Glomerular endothelial cell (primary cell): ENCODE measurements around the gene OR52E5. TPM values are rescaled to one million over a fixed set of nuclear protein-coding genes. Genes with fewer than 3 reads are reported as not detected.

Experiments
- DNase-seq: peaks from one replicate; pipeline ENCODE4 v3.0.0-alpha.2; 2011; ENCODE audit warnings: low read depth, low spot score; ENCODE audit errors: extremely low read depth
- total RNA-seq: library from RNA; depleted of rRNA; stranded (reverse); fragments of >200 nt; gene quantifications from 2 replicates; pipeline ENCODE4 v1.2.3, GENCODE V29; 2015

The OR52E5 gene
- total RNA-seq: not detected in 2 replicates

GRCh38 chr11:5892908-5893307, at the start of gene OR52E5:
Gene OR52E5 (plus strand): TSS chr11:5893208. CDS start chr11:5900777, 7,569 bp downstream.
- no peak for DNase-seq

GRCh38 chr11:5846701-5847100, 46.3 kb upstream of the OR52E5 start:
- DNase-seq: no peak

- DNase-seq: no peak
Measured at GRCh38 chr11:5847711-5848110, 45.3 kb upstream of the OR52E5 start.

GRCh38 chr11:5851002-5851401, 42.0 kb upstream of the OR52E5 start:
- DNase-seq: no peak

GRCh38 chr11:5857590-5857989, 35.4 kb upstream of the OR52E5 start, which contains the start of gene OR52E8:
Gene OR52E8 (minus strand): TSS chr11:5857690. CDS start chr11:5857690, 0 bp downstream.
- DNase-seq: no peak

GRCh38 chr11:5865826-5866225, 27.2 kb upstream of the OR52E5 start:
- no peak for DNase-seq

GRCh38 chr11:5878564-5878963, 14.4 kb upstream of the OR52E5 start:
- DNase-seq: no peak

GRCh38 chr11:5880329-5880728, 12.7 kb upstream of the OR52E5 start, which contains the start of gene OR52E4:
Gene OR52E4 (plus strand): TSS chr11:5880629. CDS start chr11:5884293, 3,664 bp downstream.
- DNase-seq: no peak

GRCh38 chr11:5881756-5882155, 11.3 kb upstream of the OR52E5 start:
- no peak for DNase-seq

GRCh38 chr11:5887172-5887571, 5.8 kb upstream of the OR52E5 start:
- DNase-seq: no peak

- no peak for DNase-seq
Measured at GRCh38 chr11:5887661-5888060, 5.3 kb upstream of the OR52E5 start.

GRCh38 chr11:5891216-5891800, 1.7 kb upstream of the OR52E5 start:
- no peak for DNase-seq

- no peak for DNase-seq
Measured at GRCh38 chr11:5899534-5899933, 6.5 kb downstream of the OR52E5 start.

GRCh38 chr11:5910540-5910939, 17.5 kb downstream of the OR52E5 start:
- no peak for DNase-seq

- no peak for DNase-seq
Measured at GRCh38 chr11:5922749-5923426, 29.9 kb downstream of the OR52E5 start.

- no peak for DNase-seq
Measured at GRCh38 chr11:5923427-5923776, 30.4 kb downstream of the OR52E5 start.

- no peak for DNase-seq
Measured at GRCh38 chr11:5923794-5924193, 30.8 kb downstream of the OR52E5 start.

- DNase-seq: no peak
Measured at GRCh38 chr11:5928271-5928670, 35.3 kb downstream of the OR52E5 start.

- no peak for DNase-seq
Measured at GRCh38 chr11:5928811-5929210, 35.8 kb downstream of the OR52E5 start.

GRCh38 chr11:5929571-5930368, 36.8 kb downstream of the OR52E5 start:
- DNase-seq: no peak

- DNase-seq: no peak
Measured at GRCh38 chr11:5930614-5931013, 37.6 kb downstream of the OR52E5 start.

- no peak for DNase-seq
Measured at GRCh38 chr11:5931061-5931460, 38.1 kb downstream of the OR52E5 start.
